Measurements from ENCODE around the gene KCNG2.

KCNG2 gene

GRCh38 chr18:79935499-79935898 lies 137.8 kb downstream of the KCNG2 start:
- H3K9me3 ChIP-seq (ENCODE audit: control insufficient read depth, low read length), result no peaks in the 10 kb centered on the region
- 90 to 97% methylated on average over 3 of the region's 3 CpGs for WGBS, 2 experiments

GRCh38 chr18:79935925-79936324 lies 138.2 kb downstream of the KCNG2 start:
- H3K27me3 ChIP-seq (ENCODE audit: control insufficient read depth, insufficient read depth, low read length, poor library complexity, severe bottlenecking), result no peaks in the 10 kb centered on the region
- no peak overlapping the region for H3K4me3 ChIP-seq (ENCODE audit: insufficient read depth, low read depth, low read length)
- no peaks in the 10 kb centered on the region for H3K36me3 ChIP-seq (ENCODE audit: control insufficient read depth, insufficient read depth, low read length)
- H3K9me3 ChIP-seq (ENCODE audit: control insufficient read depth, low read length), result no peaks in the 10 kb centered on the region
- H3K4me1 ChIP-seq (ENCODE audit: control insufficient read depth, insufficient read depth, low read length), result no peaks in the 10 kb centered on the region
- 92 to 93% methylated on average over 6 of the region's 6 CpGs for WGBS, 2 experiments
- no peak overlapping the region for H3K27ac ChIP-seq (ENCODE audit: insufficient read depth, low read depth, low read length, poor library complexity, severe bottlenecking)

More at GRCh38 chr18:79935499-79935898, 137.8 kb downstream of the KCNG2 start:
- Histone ChIP-seq H3K4me1 (ENCODE audit: control insufficient read depth, insufficient read depth, low read length) (no peaks in the 10 kb centered on the region), H3K27ac (ENCODE audit: insufficient read depth, low read depth, low read length, poor library complexity, severe bottlenecking) (no peak overlapping the region), H3K27me3 (ENCODE audit: control insufficient read depth, insufficient read depth, low read length, poor library complexity, severe bottlenecking) (no peaks in the 10 kb centered on the region), H3K36me3 (ENCODE audit: control insufficient read depth, insufficient read depth, low read length) (no peaks in the 10 kb centered on the region), H3K4me3 (ENCODE audit: insufficient read depth, low read depth, low read length) (no peak overlapping the region)

GRCh38 chr18:79936641-79937040 lies 138.9 kb downstream of the KCNG2 start:
- no peaks in the 10 kb centered on the region for H3K9me3 ChIP-seq (ENCODE audit: control insufficient read depth, low read length)
- no peaks in the 10 kb centered on the region for H3K27me3 ChIP-seq (ENCODE audit: control insufficient read depth, insufficient read depth, low read length, poor library complexity, severe bottlenecking)
- no peak overlapping the region for H3K4me3 ChIP-seq (ENCODE audit: insufficient read depth, low read depth, low read length)
- H3K27ac ChIP-seq (ENCODE audit: insufficient read depth, low read depth, low read length, poor library complexity, severe bottlenecking), result no peak overlapping the region
- H3K4me1 ChIP-seq (ENCODE audit: control insufficient read depth, insufficient read depth, low read length), result no peaks in the 10 kb centered on the region
- WGBS, 2 experiments, result 90 to 96% methylated on average over 12 of the region's 12 CpGs
- no peaks in the 10 kb centered on the region for H3K36me3 ChIP-seq (ENCODE audit: control insufficient read depth, insufficient read depth, low read length)

GRCh38 chr18:79937103-79937860 lies 139.5 kb downstream of the KCNG2 start:
- no peaks in the 10 kb centered on the region for H3K36me3 ChIP-seq (ENCODE audit: control insufficient read depth, insufficient read depth, low read length)
- no peaks in the 10 kb centered on the region for H3K27me3 ChIP-seq (ENCODE audit: control insufficient read depth, insufficient read depth, low read length, poor library complexity, severe bottlenecking)
- H3K9me3 ChIP-seq (ENCODE audit: control insufficient read depth, low read length), result no peaks in the 10 kb centered on the region
- H3K4me1 ChIP-seq (ENCODE audit: control insufficient read depth, insufficient read depth, low read length), result no peaks in the 10 kb centered on the region
- no peak overlapping the region for H3K4me3 ChIP-seq (ENCODE audit: insufficient read depth, low read depth, low read length)
- H3K27ac ChIP-seq (ENCODE audit: insufficient read depth, low read depth, low read length, poor library complexity, severe bottlenecking), result no peak overlapping the region
- WGBS, 2 experiments, result 93% methylated on average over 25 of the region's 25 CpGs

- H3K36me3 ChIP-seq (ENCODE audit: control insufficient read depth, insufficient read depth, low read length), result no peaks in the 10 kb centered on the region
- H3K9me3 ChIP-seq (ENCODE audit: control insufficient read depth, low read length), result no peaks in the 10 kb centered on the region
Observed at GRCh38 chr18:79938196-79938595, 140.5 kb downstream of the KCNG2 start.

GRCh38 chr18:79939096-79939495 lies 141.4 kb downstream of the KCNG2 start:
- no peak overlapping the region for H3K27ac ChIP-seq (ENCODE audit: insufficient read depth, low read depth, low read length, poor library complexity, severe bottlenecking)
- H3K4me3 ChIP-seq (ENCODE audit: insufficient read depth, low read depth, low read length), result no peak overlapping the region
- WGBS, 2 experiments, result 92 to 94% methylated on average over 5 of the region's 5 CpGs
- H3K9me3 ChIP-seq (ENCODE audit: control insufficient read depth, low read length), result no peaks in the 10 kb centered on the region
- no peaks in the 10 kb centered on the region for H3K27me3 ChIP-seq (ENCODE audit: control insufficient read depth, insufficient read depth, low read length, poor library complexity, severe bottlenecking)
- no peaks in the 10 kb centered on the region for H3K36me3 ChIP-seq (ENCODE audit: control insufficient read depth, insufficient read depth, low read length)
- no peaks in the 10 kb centered on the region for H3K4me1 ChIP-seq (ENCODE audit: control insufficient read depth, insufficient read depth, low read length)

More at GRCh38 chr18:79938196-79938595, 140.5 kb downstream of the KCNG2 start:
- H3K4me3 ChIP-seq (ENCODE audit: insufficient read depth, low read depth, low read length), result no peak overlapping the region
- H3K27ac ChIP-seq (ENCODE audit: insufficient read depth, low read depth, low read length, poor library complexity, severe bottlenecking), result no peak overlapping the region
- WGBS, 2 experiments, result 92 to 93% methylated on average over 9 of the region's 9 CpGs
- H3K4me1 ChIP-seq (ENCODE audit: control insufficient read depth, insufficient read depth, low read length), result no peaks in the 10 kb centered on the region
- H3K27me3 ChIP-seq (ENCODE audit: control insufficient read depth, insufficient read depth, low read length, poor library complexity, severe bottlenecking), result no peaks in the 10 kb centered on the region

GRCh38 chr18:79940126-79940813 lies 142.5 kb downstream of the KCNG2 start:
- Histone ChIP-seq H3K27me3 (ENCODE audit: control insufficient read depth, insufficient read depth, low read length, poor library complexity, severe bottlenecking) (no peaks in the 10 kb centered on the region), H3K4me1 (ENCODE audit: control insufficient read depth, insufficient read depth, low read length) (peaks cover 5% of the 10 kb centered on the region), H3K36me3 (ENCODE audit: control insufficient read depth, insufficient read depth, low read length) (no peaks in the 10 kb centered on the region), H3K27ac (ENCODE audit: insufficient read depth, low read depth, low read length, poor library complexity, severe bottlenecking) (no peak overlapping the region), H3K9me3 (ENCODE audit: control insufficient read depth, low read length) (no peaks in the 10 kb centered on the region), H3K4me3 (ENCODE audit: insufficient read depth, low read depth, low read length) (no peak overlapping the region)
- 94 to 95% methylated on average over 18 of the region's 18 CpGs for WGBS, 2 experiments

GRCh38 chr18:79940814-79941472 lies 143.2 kb downstream of the KCNG2 start:
- Histone ChIP-seq H3K36me3 (ENCODE audit: control insufficient read depth, insufficient read depth, low read length) (no peaks in the 10 kb centered on the region), H3K9me3 (ENCODE audit: control insufficient read depth, low read length) (no peaks in the 10 kb centered on the region), H3K27ac (ENCODE audit: insufficient read depth, low read depth, low read length, poor library complexity, severe bottlenecking) (no peak overlapping the region), H3K4me1 (ENCODE audit: control insufficient read depth, insufficient read depth, low read length) (peaks cover 9% of the 10 kb centered on the region), H3K4me3 (ENCODE audit: insufficient read depth, low read depth, low read length) (no peak overlapping the region), H3K27me3 (ENCODE audit: control insufficient read depth, insufficient read depth, low read length, poor library complexity, severe bottlenecking) (no peaks in the 10 kb centered on the region)
- WGBS, 2 experiments, result 94% methylated on average over 17 of the region's 17 CpGs

GRCh38 chr18:79941473-79942119 lies 143.9 kb downstream of the KCNG2 start:
- H3K9me3 ChIP-seq (ENCODE audit: control insufficient read depth, low read length), result no peaks in the 10 kb centered on the region
- H3K4me1 ChIP-seq (ENCODE audit: control insufficient read depth, insufficient read depth, low read length), result peaks cover 9% of the 10 kb centered on the region
- H3K4me3 ChIP-seq (ENCODE audit: insufficient read depth, low read depth, low read length), result no peak overlapping the region
- no peak overlapping the region for H3K27ac ChIP-seq (ENCODE audit: insufficient read depth, low read depth, low read length, poor library complexity, severe bottlenecking)
- H3K27me3 ChIP-seq (ENCODE audit: control insufficient read depth, insufficient read depth, low read length, poor library complexity, severe bottlenecking), result no peaks in the 10 kb centered on the region
- no peaks in the 10 kb centered on the region for H3K36me3 ChIP-seq (ENCODE audit: control insufficient read depth, insufficient read depth, low read length)
- WGBS, 2 experiments, result 94 to 97% methylated on average over 16 of the region's 16 CpGs

GRCh38 chr18:79942211-79942610 lies 144.5 kb downstream of the KCNG2 start:
- H3K9me3 ChIP-seq (ENCODE audit: control insufficient read depth, low read length), result no peaks in the 10 kb centered on the region
- 92 to 94% methylated on average over 7 of the region's 7 CpGs for WGBS, 2 experiments
- H3K4me3 ChIP-seq (ENCODE audit: insufficient read depth, low read depth, low read length), result no peak overlapping the region
- H3K27me3 ChIP-seq (ENCODE audit: control insufficient read depth, insufficient read depth, low read length, poor library complexity, severe bottlenecking), result no peaks in the 10 kb centered on the region
- H3K4me1 ChIP-seq (ENCODE audit: control insufficient read depth, insufficient read depth, low read length), result peaks cover 9% of the 10 kb centered on the region
- no peak overlapping the region for H3K27ac ChIP-seq (ENCODE audit: insufficient read depth, low read depth, low read length, poor library complexity, severe bottlenecking)
- no peaks in the 10 kb centered on the region for H3K36me3 ChIP-seq (ENCODE audit: control insufficient read depth, insufficient read depth, low read length)

Data from ectodermal cell (in vitro differentiated cells).